Tibial artery (tissue), 4 donors: Measurements from ENCODE around the gene MAN1C1.

Experiments used
- DNase-seq, 2 donors: peaks; one replicate each; pipeline ENCODE4 v3.0.0-alpha.2; 2019
- H3K27ac ChIP-seq, 2 donors: fragments of 200-600 bp; sonication (generic) in 1 of 2; 1 replicate in 1 of 2; 2 replicates in 1 of 2; pipeline ENCODE4 v1.5.1; 2018 to 2019; ENCODE audit warnings: mild to moderate bottlenecking in 1 of 2
- H3K27me3 ChIP-seq, 2 donors: fragments of 200-600 bp; sonication (generic) in 1 of 2; one replicate each; pipeline versions ENCODE4 v1.5.1 to v1.6.0; 2016 to 2019
- H3K36me3 ChIP-seq, 3 donors: fragments of 200-600 bp; sonication (generic) in 2 of 3; one replicate each; pipeline ENCODE4 v1.5.1; 2016 to 2019; ENCODE audit warnings: mild to moderate bottlenecking in 2 of 3
- H3K4me1 ChIP-seq, 4 donors: fragments of 200-600 bp; sonication (generic) in 2 of 4; 1 replicate in 3 of 4; 2 replicates in 1 of 4; pipeline ENCODE4 v1.5.1; 2016 to 2019
- H3K4me3 ChIP-seq, 2 donors: fragments of 200-600 bp; sonication (generic) in 1 of 2; 1 replicate in 1 of 2; 2 replicates in 1 of 2; pipeline ENCODE4 v1.5.1; 2018 to 2019; ENCODE audit warnings: mild to moderate bottlenecking in 2 of 2
- H3K9me3 ChIP-seq, 3 donors: fragments of 200-600 bp; sonication (generic) in 1 of 3; one replicate each; pipeline ENCODE4 v1.5.1; 2016 to 2019
- CTCF ChIP-seq, 2 experiments: fragments of 200-600 bp in 1 of 2; fragments of 450-650 bp in 1 of 2; IDR thresholded peaks; one replicate each; pipeline ENCODE4 v1.5.1; 2017 to 2019; ENCODE audit warnings: antibody characterized with exemption in 2 of 2, mild to moderate bottlenecking in 1 of 2, moderate library complexity in 1 of 2
- intact Hi-C: fragments of 100-400 bp; cut with DNase I; formaldehyde crosslinking; loops from one replicate; pipeline ENCODE4 v1.15.0; 2023; ENCODE audit warnings: low total_unique reads

The MAN1C1 gene

GRCh38 chr1:25765923-25766589 is 149.5 kb downstream of the MAN1C1 start:
- Histone ChIP-seq H3K27me3 (no peaks in the 10 kb centered on the region), H3K27ac (peak overlapping the region; percentile 52 to 57), H3K4me3 (no peak overlapping the region), H3K9me3 (no peaks in the 10 kb centered on the region), H3K36me3 (peaks cover 0 to 10% (median 10%) of the 10 kb centered on the region in 3 donors), H3K4me1 (peaks cover 0 to 17% (median 14%) of the 10 kb centered on the region in 4 donors)
- intact Hi-C loops, result no loop called here
- no peak for DNase-seq
- no peak for TF ChIP-seq CTCF (IDR thresholded peaks at IDR 0.05)

- Histone ChIP-seq H3K4me1 (peaks cover 0 to 18% (median 15%) of the 10 kb centered on the region in 4 donors), H3K4me3 (no peak overlapping the region), H3K27ac (peak overlapping the region in 1 of 2 donors; percentile 52), H3K27me3 (no peaks in the 10 kb centered on the region), H3K36me3 (peaks cover 0 to 16% (median 14%) of the 10 kb centered on the region in 3 donors), H3K9me3 (no peaks in the 10 kb centered on the region)
- no peak for TF ChIP-seq CTCF (IDR thresholded peaks at IDR 0.05)
- no peak for DNase-seq
- intact Hi-C loops, result no loop called here
These were observed 150.3 kb downstream of the MAN1C1 start for GRCh38 chr1:25766721-25767436.

- TF ChIP-seq CTCF (IDR thresholded peaks at IDR 0.05), result no peak
- Histone ChIP-seq H3K27me3 (no peaks in the 10 kb centered on the region), H3K27ac (no peak overlapping the region), H3K36me3 (peaks cover 0 to 20% (median 19%) of the 10 kb centered on the region in 3 donors), H3K4me1 (peaks cover 0 to 18% (median 15%) of the 10 kb centered on the region in 4 donors), H3K9me3 (no peaks in the 10 kb centered on the region), H3K4me3 (no peak overlapping the region)
- intact Hi-C loops, result no loop called here
- no peak for DNase-seq
These were observed 150.8 kb downstream of the MAN1C1 start for GRCh38 chr1:25767437-25767770.

GRCh38 chr1:25768999-25769398 is 152.4 kb downstream of the MAN1C1 start:
- peaks cover 0 to 21% (median 19%) of the 10 kb centered on the region in 3 donors for H3K36me3 ChIP-seq
- H3K4me1 ChIP-seq, result peaks cover 0 to 18% (median 15%) of the 10 kb centered on the region in 4 donors
- no peak overlapping the region for H3K4me3 ChIP-seq
- DNase-seq, result no peak
- no peaks in the 10 kb centered on the region for H3K27me3 ChIP-seq
- TF ChIP-seq CTCF (IDR thresholded peaks at IDR 0.05), result no peak
- no peak overlapping the region for H3K27ac ChIP-seq
- intact Hi-C loops, result no loop called here
- no peaks in the 10 kb centered on the region for H3K9me3 ChIP-seq

GRCh38 chr1:25769625-25770383 is 153.2 kb downstream of the MAN1C1 start:
- Histone ChIP-seq H3K27ac (no peak overlapping the region), H3K4me1 (peaks cover 0 to 18% (median 15%) of the 10 kb centered on the region in 4 donors), H3K9me3 (no peaks in the 10 kb centered on the region), H3K27me3 (no peaks in the 10 kb centered on the region), H3K4me3 (no peak overlapping the region), H3K36me3 (peaks cover 0 to 17% (median 16%) of the 10 kb centered on the region in 3 donors)
- intact Hi-C loops, result no loop called here
- no peak for DNase-seq
- TF ChIP-seq CTCF (IDR thresholded peaks at IDR 0.05), result no peak
